Amniotic epithelial cell (primary cell): ENCODE data around the gene CDH26.
A peak's percentile ranks its signal among the peaks of the same experiment; 100 is the strongest.

ENCODE experiments used
- DNase-seq: peaks from one replicate; pipeline ENCODE4 v3.0.0-alpha.2; 2010; ENCODE audit warnings: low read depth

Gene CDH26

GRCh38 chr20:60046860-60047259 lies 88.6 kb downstream of the CDH26 start:
- DNase-seq = no peak

GRCh38 chr20:60048634-60049521 lies 90.7 kb downstream of the CDH26 start:
- no peak for DNase-seq

- no peak for DNase-seq
Measured at GRCh38 chr20:60049601-60050000, 91.4 kb downstream of the CDH26 start.

- no peak for DNase-seq
Measured at GRCh38 chr20:60050193-60050947, 92.1 kb downstream of the CDH26 start.

- DNase-seq = no peak
Measured at GRCh38 chr20:60051911-60052310, 93.7 kb downstream of the CDH26 start.

- no peak for DNase-seq
Measured at GRCh38 chr20:60052322-60052721, 94.1 kb downstream of the CDH26 start.

GRCh38 chr20:60053125-60053817 lies 95.0 kb downstream of the CDH26 start:
- DNase-seq = no peak

GRCh38 chr20:60053818-60054190 lies 95.6 kb downstream of the CDH26 start:
- no peak for DNase-seq

- DNase-seq = no peak
Measured at GRCh38 chr20:60054716-60055634, 96.8 kb downstream of the CDH26 start.

- DNase-seq = peak; percentile 21
Measured at GRCh38 chr20:60055740-60056139, 97.5 kb downstream of the CDH26 start.

- DNase-seq = no peak
Measured at GRCh38 chr20:60056407-60057122, 98.3 kb downstream of the CDH26 start.

GRCh38 chr20:60057123-60057865 lies 99.1 kb downstream of the CDH26 start:
- peak; percentile 52 for DNase-seq

- DNase-seq = peak; percentile 13
Measured at GRCh38 chr20:60057866-60058807, 99.9 kb downstream of the CDH26 start.

GRCh38 chr20:60058879-60059278 lies 100.7 kb downstream of the CDH26 start:
- DNase-seq = no peak

GRCh38 chr20:60060006-60060557 lies 101.9 kb downstream of the CDH26 start:
- DNase-seq = no peak

- peak; percentile 47 for DNase-seq
Measured at GRCh38 chr20:60060593-60060992, 102.4 kb downstream of the CDH26 start.

- DNase-seq = no peak
Measured at GRCh38 chr20:60062431-60063047, 104.3 kb downstream of the CDH26 start.

- DNase-seq = peak; percentile 11
Measured at GRCh38 chr20:60063048-60063451, 104.8 kb downstream of the CDH26 start.
